Nephron (organoid): ENCODE measurements around the gene GABPB1.

Source experiments
- H3K27ac Mint-ChIP-seq, 3 experiments: 2 replicates each; pipeline ENCODE4 v1.8.0; 2020; ENCODE audit warnings: mixed read lengths in 3 of 3, mild to moderate bottlenecking in 2 of 3, moderate library complexity in 1 of 3
- H3K27me3 Mint-ChIP-seq: 2 replicates; pipeline ENCODE4 v1.8.0; 2021; ENCODE audit warnings: low read depth, mild to moderate bottlenecking, moderate library complexity, mixed read lengths
- H3K36me3 Mint-ChIP-seq: 2 replicates; pipeline ENCODE4 v1.8.0; 2020; ENCODE audit warnings: low read depth, mixed read lengths
- H3K4me1 Mint-ChIP-seq: 2 replicates; pipeline ENCODE4 v1.8.0; 2020; ENCODE audit warnings: mixed read lengths
- H3K4me3 Mint-ChIP-seq, 3 experiments: 2 replicates each; pipeline ENCODE4 v1.8.0; 2020; ENCODE audit warnings: mild to moderate bottlenecking in 3 of 3, mixed read lengths in 3 of 3, moderate library complexity in 2 of 3
- H3K9me3 Mint-ChIP-seq: 2 replicates; pipeline ENCODE4 v1.8.0; 2020; ENCODE audit warnings: mixed read lengths
- TF ChIP-seq, protein P1 (sequence below), 3 experiments: fragments of 200-600 bp; sonication (generic); IDR thresholded peaks; one replicate each; pipeline ENCODE4 v1.5.0; 2021; ENCODE audit warnings: antibody characterized with exemption in 3 of 3; ENCODE audit not compliant: unreplicated experiment in 3 of 3

Gene GABPB1

GRCh38 chr15:50361756-50362155 lies 6.8 kb upstream of the GABPB1 start:
- Mint-ChIP-seq H3K4me1 (peaks cover 4% of the 10 kb centered on the region), H3K9me3 (no peaks in the 10 kb centered on the region), H3K27ac (no peak overlapping the region), H3K27me3 (no peaks in the 10 kb centered on the region), H3K4me3 (no peak overlapping the region), H3K36me3 (peaks cover 65% of the 10 kb centered on the region)
- TF ChIP-seq, protein P1, sequence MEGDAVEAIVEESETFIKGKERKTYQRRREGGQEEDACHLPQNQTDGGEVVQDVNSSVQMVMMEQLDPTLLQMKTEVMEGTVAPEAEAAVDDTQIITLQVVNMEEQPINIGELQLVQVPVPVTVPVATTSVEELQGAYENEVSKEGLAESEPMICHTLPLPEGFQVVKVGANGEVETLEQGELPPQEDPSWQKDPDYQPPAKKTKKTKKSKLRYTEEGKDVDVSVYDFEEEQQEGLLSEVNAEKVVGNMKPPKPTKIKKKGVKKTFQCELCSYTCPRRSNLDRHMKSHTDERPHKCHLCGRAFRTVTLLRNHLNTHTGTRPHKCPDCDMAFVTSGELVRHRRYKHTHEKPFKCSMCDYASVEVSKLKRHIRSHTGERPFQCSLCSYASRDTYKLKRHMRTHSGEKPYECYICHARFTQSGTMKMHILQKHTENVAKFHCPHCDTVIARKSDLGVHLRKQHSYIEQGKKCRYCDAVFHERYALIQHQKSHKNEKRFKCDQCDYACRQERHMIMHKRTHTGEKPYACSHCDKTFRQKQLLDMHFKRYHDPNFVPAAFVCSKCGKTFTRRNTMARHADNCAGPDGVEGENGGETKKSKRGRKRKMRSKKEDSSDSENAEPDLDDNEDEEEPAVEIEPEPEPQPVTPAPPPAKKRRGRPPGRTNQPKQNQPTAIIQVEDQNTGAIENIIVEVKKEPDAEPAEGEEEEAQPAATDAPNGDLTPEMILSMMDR (IDR thresholded peaks at IDR 0.05; ENCODE audit: unreplicated experiment in 3 of 3) = no peak

- TF ChIP-seq, protein P1 (IDR thresholded peaks at IDR 0.05; ENCODE audit: unreplicated experiment in 3 of 3) = peak in 2 of 3 experiments; percentile 21 to 25
- no peak overlapping the region for H3K27ac Mint-ChIP-seq
- peaks cover 62% of the 10 kb centered on the region for H3K36me3 Mint-ChIP-seq
- peaks cover 16% of the 10 kb centered on the region for H3K4me1 Mint-ChIP-seq
- H3K4me3 Mint-ChIP-seq = no peak overlapping the region
- no peaks in the 10 kb centered on the region for H3K27me3 Mint-ChIP-seq
- no peaks in the 10 kb centered on the region for H3K9me3 Mint-ChIP-seq
Observed at GRCh38 chr15:50358845-50359244, 3.8 kb upstream of the GABPB1 start.

GRCh38 chr15:50355980-50356379 lies 982 bp upstream of the GABPB1 start:
- Mint-ChIP-seq H3K4me3 (peak overlapping the region; percentile 92 to 100 (median 99)), H3K9me3 (no peaks in the 10 kb centered on the region), H3K27me3 (no peaks in the 10 kb centered on the region), H3K4me1 (peaks cover 30% of the 10 kb centered on the region), H3K27ac (peak overlapping the region; percentile 98 to 100 (median 100)), H3K36me3 (peaks cover 42% of the 10 kb centered on the region)
- TF ChIP-seq, protein P1 (IDR thresholded peaks at IDR 0.05; ENCODE audit: unreplicated experiment in 3 of 3) = no peak

DNA sequence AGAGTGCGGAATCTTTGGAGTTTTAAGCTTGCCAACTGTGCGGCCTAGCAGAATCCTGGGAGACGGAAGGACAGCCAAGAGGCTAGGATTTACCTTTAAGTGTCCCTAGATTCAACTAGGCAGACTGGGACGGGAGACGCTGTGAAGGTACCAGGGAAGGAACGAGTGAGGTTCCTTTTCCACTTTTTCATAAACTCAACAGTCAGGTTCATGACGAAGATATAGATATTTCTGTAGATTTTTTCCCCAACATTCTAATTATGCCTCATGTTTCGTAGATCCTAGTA lies 564 bp upstream of the GABPB1 start:
- TF ChIP-seq, protein P1 (IDR thresholded peaks at IDR 0.05; ENCODE audit: unreplicated experiment in 3 of 3) = no peak
- peaks cover 34% of the 10 kb centered on the region for H3K4me1 Mint-ChIP-seq
- H3K36me3 Mint-ChIP-seq = peaks cover 38% of the 10 kb centered on the region
- H3K9me3 Mint-ChIP-seq = no peaks in the 10 kb centered on the region
- peak overlapping the region; percentile 92 to 100 (median 99) for H3K4me3 Mint-ChIP-seq
- H3K27me3 Mint-ChIP-seq = no peaks in the 10 kb centered on the region
- peak overlapping the region; percentile 98 to 100 (median 100) for H3K27ac Mint-ChIP-seq

DNA sequence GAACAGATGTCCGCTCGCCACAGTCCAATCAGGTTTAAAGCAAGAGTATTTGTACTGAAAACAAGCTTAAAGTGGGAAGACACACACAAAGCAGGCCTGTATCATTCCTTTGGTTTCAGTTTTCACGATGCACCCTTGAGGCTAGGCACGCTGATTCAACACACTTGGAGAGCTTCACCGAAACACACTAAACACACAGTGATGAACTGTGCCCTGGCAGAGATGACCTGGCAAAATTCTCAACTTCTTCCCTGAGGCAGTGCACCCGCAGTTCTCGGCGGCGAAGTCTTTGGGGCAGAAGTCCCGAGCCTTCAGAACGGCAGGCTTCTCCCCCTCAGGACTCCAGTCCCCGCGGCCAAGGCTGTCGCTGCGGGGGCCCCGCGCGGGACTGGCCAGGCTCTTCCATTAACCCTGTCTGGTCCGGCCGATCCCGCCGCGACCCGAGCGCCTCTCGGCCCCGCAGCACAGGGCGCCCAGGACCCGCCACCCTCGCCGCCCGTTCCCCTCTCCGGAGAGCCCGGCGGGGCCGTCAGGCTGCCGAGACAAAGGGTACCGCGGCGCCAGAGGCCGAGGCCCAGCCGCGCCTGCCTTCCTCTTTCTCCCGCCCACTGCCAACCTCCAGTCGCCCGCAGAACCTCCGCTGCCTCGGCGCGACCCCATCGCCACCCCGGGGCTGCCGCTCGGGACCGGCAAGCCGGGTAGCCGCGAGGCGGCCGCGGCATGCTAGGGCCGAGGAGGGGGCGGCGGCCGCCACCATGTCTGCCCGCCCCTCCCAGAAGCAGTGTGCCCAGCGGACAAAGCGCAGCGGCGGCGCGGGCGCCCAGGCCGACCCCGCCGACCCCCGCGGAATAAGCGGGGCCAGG lies 792 bp downstream of the GABPB1 start:
- TF ChIP-seq, protein P1 (IDR thresholded peaks at IDR 0.05; ENCODE audit: unreplicated experiment in 3 of 3) = no peak
- H3K9me3 Mint-ChIP-seq = no peaks in the 10 kb centered on the region
- H3K4me1 Mint-ChIP-seq = peaks cover 44% of the 10 kb centered on the region
- peaks cover 30% of the 10 kb centered on the region for H3K36me3 Mint-ChIP-seq
- H3K27ac Mint-ChIP-seq = peak overlapping the region; percentile 100
- H3K27me3 Mint-ChIP-seq = no peaks in the 10 kb centered on the region
- H3K4me3 Mint-ChIP-seq = peak overlapping the region; percentile 92 to 100 (median 99)
